HEK293 (cell line): ENCODE data around the gene GRIN2A.

Source experiments
- CTCF ChIA-PET: fragments of 350-600 bp; formaldehyde crosslinking; extraction: SDS; loops from one replicate; lab custom pipeline; 2021; ENCODE audit warnings: antibody characterized with exemption; lab: Yijun Ruan, JAX
- POLR2A ChIA-PET: fragments of 300-600 bp; formaldehyde crosslinking; extraction: SDS; loops from one replicate; lab custom pipeline; 2020; ENCODE audit warnings: antibody characterized with exemption, inconsistent platforms; lab: Yijun Ruan, JAX
- H3K27ac ChIP-seq: fragments of 200-500 bp; sonication (Bioruptor generic); 2 replicates; pipeline ENCODE4 v1.5.1; 2014; ENCODE audit warnings: low read depth, low read length, control low read depth, inconsistent platforms; ENCODE audit errors: extremely low read depth
- H3K36me3 ChIP-seq, 2 experiments: fragments of 200-500 bp in 1 of 2; sonication (Bioruptor generic) in 1 of 2; 1 replicate in 1 of 2; 2 replicates in 1 of 2; pipeline ENCODE4 v1.5.1; 2014 to 2017; ENCODE audit warnings: inconsistent platforms in 2 of 2, low read length in 2 of 2; ENCODE audit not compliant: control insufficient read depth in 2 of 2, insufficient read depth in 1 of 2
- H3K4me1 ChIP-seq: fragments of 200-500 bp; sonication (Bioruptor generic); 2 replicates; pipeline ENCODE4 v1.5.1; 2014; ENCODE audit warnings: mild to moderate bottlenecking, low read length, inconsistent platforms; ENCODE audit not compliant: control insufficient read depth, insufficient read depth
- H3K4me3 ChIP-seq: 2 replicates; pipeline ENCODE4 v1.5.1; 2011; ENCODE audit warnings: low read depth, mild to moderate bottlenecking, control low read depth, low read length, moderate library complexity
- H3K9me3 ChIP-seq: fragments of 200-500 bp; sonication (Bioruptor generic); 2 replicates; pipeline ENCODE4 v1.5.1; 2014; ENCODE audit warnings: low read depth, low read length, inconsistent platforms; ENCODE audit not compliant: control insufficient read depth, insufficient read depth
- ELK4 ChIP-seq: IDR thresholded peaks from 2 replicates; pipeline ENCODE4 v1.6.1; 2011; ENCODE audit warnings: mild to moderate bottlenecking, low read depth, low read length, borderline replicate concordance
- HOXD13 ChIP-seq: sonication (generic); formaldehyde crosslinking; IDR thresholded peaks from 2 replicates; pipeline ENCODE4 v1.8.0; 2022; ENCODE audit warnings: missing genetic modification reagents, borderline replicate concordance
- KLF17 ChIP-seq: fragments of 450-650 bp; formaldehyde crosslinking; IDR thresholded peaks from 2 replicates; pipeline ENCODE4 v1.5.1; 2016; ENCODE audit warnings: missing biosample characterization, missing genetic modification characterization
- YY2 ChIP-seq: fragments of 450-650 bp; formaldehyde crosslinking; IDR thresholded peaks from 2 replicates; pipeline ENCODE4 v1.5.1; 2016; ENCODE audit warnings: missing biosample characterization, missing genetic modification characterization
- ZBTB6 ChIP-seq: fragments of 450-650 bp; formaldehyde crosslinking; IDR thresholded peaks from 2 replicates; pipeline ENCODE4 v1.5.1; 2017; ENCODE audit warnings: missing biosample characterization, missing genetic modification characterization
- ZNF221 ChIP-seq: fragments of 450-650 bp; formaldehyde crosslinking; IDR thresholded peaks from 2 replicates; pipeline ENCODE4 v1.5.1; 2017; ENCODE audit warnings: missing biosample characterization, missing genetic modification characterization, borderline replicate concordance
- ZNF354C ChIP-seq: fragments of 450-650 bp; formaldehyde crosslinking; IDR thresholded peaks from 2 replicates; pipeline ENCODE4 v1.5.1; 2016; ENCODE audit warnings: missing biosample characterization, missing genetic modification characterization, low read depth, borderline replicate concordance
- ZNF398 ChIP-seq: fragments of 450-650 bp; formaldehyde crosslinking; IDR thresholded peaks from 2 replicates; pipeline ENCODE4 v1.5.1; 2017; ENCODE audit warnings: missing biosample characterization, missing genetic modification characterization
- ZNF488 ChIP-seq: fragments of 450-650 bp; formaldehyde crosslinking; IDR thresholded peaks from 2 replicates; pipeline ENCODE4 v1.5.1; 2016; ENCODE audit warnings: missing biosample characterization, missing genetic modification characterization
- ZNF791 ChIP-seq: fragments of 450-650 bp; formaldehyde crosslinking; IDR thresholded peaks from 2 replicates; pipeline ENCODE4 v1.5.1; 2016; ENCODE audit warnings: missing biosample characterization, missing genetic modification characterization
- TF ChIP-seq, protein P1 (sequence below): fragments of 450-650 bp; formaldehyde crosslinking; IDR thresholded peaks from 2 replicates; pipeline ENCODE4 v1.5.1; 2016; ENCODE audit warnings: missing biosample characterization, missing genetic modification characterization
- TF ChIP-seq, protein P2 (sequence below): fragments of 450-650 bp; formaldehyde crosslinking; IDR thresholded peaks from 2 replicates; pipeline ENCODE4 v1.5.1; 2016; ENCODE audit warnings: missing biosample characterization, missing genetic modification characterization

GRIN2A gene

GRCh38 chr16:9741776-9742175 is 440.5 kb downstream of the GRIN2A start:
- Histone ChIP-seq H3K27ac (no peak overlapping the region), H3K4me1 (no peaks in the 10 kb centered on the region), H3K4me3 (no peak overlapping the region), H3K36me3 (no peaks in the 10 kb centered on the region), H3K9me3 (no peaks in the 10 kb centered on the region)
- POLR2A ChIA-PET, result no interaction called here
- TF ChIP-seq ZNF398 (no peak), ZNF488 (tag by site-specific recombination) (no peak), HOXD13 (no peak), YY2 (tag by site-specific recombination) (no peak), KLF17 (tag by site-specific recombination) (no peak), ZNF221 (no peak), ELK4 (no peak), ZNF791 (tag by site-specific recombination) (no peak), ZBTB6 (no peak), ZNF354C (tag by site-specific recombination) (no peak)
- TF ChIP-seq, protein P1, sequence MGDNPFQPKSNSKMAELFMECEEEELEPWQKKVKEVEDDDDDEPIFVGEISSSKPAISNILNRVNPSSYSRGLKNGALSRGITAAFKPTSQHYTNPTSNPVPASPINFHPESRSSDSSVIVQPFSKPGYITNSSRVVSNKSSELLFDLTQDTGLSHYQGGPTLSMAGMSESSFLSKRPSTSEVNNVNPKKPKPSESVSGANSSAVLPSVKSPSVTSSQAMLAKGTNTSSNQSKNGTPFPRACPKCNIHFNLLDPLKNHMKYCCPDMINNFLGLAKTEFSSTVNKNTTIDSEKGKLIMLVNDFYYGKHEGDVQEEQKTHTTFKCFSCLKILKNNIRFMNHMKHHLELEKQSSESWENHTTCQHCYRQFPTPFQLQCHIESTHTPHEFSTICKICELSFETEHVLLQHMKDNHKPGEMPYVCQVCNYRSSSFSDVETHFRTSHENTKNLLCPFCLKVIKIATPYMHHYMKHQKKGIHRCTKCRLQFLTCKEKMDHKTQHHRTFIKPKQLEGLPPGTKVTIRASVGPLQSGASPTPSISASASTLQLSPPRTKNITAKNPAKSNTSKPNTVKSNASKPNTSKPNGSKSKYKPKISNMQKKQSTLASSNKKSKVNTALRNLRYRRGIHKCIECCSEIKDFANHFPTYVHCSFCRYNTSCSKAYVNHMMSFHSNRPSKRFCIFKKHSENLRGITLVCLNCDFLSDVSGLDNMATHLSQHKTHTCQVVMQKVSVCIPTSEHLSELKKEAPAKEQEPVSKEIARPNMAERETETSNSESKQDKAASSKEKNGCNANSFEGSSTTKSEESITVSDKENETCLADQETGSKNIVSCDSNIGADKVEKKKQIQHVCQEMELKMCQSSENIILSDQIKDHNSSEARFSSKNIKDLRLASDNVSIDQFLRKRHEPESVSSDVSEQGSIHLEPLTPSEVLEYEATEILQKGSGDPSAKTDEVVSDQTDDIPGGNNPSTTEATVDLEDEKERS, result no peak
- TF ChIP-seq, protein P2, sequence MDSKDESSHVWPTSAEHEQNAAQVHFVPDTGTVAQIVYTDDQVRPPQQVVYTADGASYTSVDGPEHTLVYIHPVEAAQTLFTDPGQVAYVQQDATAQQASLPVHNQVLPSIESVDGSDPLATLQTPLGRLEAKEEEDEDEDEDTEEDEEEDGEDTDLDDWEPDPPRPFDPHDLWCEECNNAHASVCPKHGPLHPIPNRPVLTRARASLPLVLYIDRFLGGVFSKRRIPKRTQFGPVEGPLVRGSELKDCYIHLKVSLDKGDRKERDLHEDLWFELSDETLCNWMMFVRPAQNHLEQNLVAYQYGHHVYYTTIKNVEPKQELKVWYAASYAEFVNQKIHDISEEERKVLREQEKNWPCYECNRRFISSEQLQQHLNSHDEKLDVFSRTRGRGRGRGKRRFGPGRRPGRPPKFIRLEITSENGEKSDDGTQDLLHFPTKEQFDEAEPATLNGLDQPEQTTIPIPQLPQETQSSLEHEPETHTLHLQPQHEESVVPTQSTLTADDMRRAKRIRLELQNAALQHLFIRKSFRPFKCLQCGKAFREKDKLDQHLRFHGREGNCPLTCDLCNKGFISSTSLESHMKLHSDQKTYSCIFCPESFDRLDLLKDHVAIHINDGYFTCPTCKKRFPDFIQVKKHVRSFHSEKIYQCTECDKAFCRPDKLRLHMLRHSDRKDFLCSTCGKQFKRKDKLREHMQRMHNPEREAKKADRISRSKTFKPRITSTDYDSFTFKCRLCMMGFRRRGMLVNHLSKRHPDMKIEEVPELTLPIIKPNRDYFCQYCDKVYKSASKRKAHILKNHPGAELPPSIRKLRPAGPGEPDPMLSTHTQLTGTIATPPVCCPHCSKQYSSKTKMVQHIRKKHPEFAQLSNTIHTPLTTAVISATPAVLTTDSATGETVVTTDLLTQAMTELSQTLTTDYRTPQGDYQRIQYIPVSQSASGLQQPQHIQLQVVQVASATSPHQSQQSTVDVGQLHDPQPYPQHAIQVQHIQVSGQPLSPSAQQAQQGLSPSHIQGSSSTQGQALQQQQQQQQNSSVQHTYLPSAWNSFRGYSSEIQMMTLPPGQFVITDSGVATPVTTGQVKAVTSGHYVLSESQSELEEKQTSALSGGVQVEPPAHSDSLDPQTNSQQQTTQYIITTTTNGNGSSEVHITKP (tag by site-specific recombination), result no peak
- CTCF ChIA-PET, result no interaction called here
